Activated CD4-positive, alpha-beta T cell treated with anti-CD3 and anti-CD28 coated beads for 4 hours (primary cell): ENCODE results near the gene DPF3.
"Not testable (repeated sequence)": the region's sequence is repeated elsewhere in the genome, so short reads cannot be mapped to it uniquely, and the experiment has no call there.

Source experiments
- DNase-seq, 2 donors: peaks; one replicate each; pipeline ENCODE4 v3.0.0-alpha.2; 2020

Gene DPF3

GRCh38 chr14:72758993-72759392, 134.9 kb downstream of the DPF3 start:
- DNase-seq = no peak

DNA sequence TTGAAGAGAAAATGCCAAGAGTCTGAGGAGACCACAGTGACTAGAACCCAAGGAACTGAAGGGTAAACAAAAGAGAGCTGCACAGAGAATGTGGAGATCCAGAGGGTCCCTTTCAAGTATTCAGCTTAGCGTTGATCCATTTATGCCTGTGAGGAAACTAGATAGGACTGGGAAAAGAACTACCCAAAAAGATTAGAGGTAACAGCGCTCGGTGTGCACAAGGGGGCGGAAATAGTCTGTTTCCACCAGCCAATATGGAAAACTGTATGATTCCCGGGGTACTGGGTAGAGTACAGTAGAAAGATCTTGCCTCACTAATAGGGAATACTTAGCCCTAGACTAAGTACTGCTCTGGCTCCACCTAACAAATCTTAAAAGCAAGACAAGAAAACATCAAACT, 135.5 kb downstream of the DPF3 start:
- no peak for DNase-seq

DNA sequence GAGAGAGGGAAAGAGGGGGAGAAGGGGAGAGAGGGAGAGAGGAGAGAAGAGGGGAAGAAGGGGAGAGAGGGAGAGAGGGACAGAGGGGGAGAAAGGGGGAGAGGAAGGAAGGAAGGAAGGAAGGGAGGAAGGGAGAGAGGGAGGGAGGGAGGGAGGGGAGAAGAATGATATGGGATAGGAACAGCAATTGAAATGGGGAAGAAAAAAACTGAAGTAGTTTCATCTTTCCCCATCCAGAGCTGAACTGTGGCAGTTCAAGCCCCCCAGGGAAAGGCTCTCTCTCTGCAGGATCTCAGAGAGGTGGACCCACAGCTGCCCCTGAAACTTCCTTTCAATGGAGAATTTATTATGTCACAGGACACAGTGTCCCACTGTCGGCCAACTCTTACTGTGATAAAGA, 136.9 kb downstream of the DPF3 start:
- DNase-seq = no peak

DNA sequence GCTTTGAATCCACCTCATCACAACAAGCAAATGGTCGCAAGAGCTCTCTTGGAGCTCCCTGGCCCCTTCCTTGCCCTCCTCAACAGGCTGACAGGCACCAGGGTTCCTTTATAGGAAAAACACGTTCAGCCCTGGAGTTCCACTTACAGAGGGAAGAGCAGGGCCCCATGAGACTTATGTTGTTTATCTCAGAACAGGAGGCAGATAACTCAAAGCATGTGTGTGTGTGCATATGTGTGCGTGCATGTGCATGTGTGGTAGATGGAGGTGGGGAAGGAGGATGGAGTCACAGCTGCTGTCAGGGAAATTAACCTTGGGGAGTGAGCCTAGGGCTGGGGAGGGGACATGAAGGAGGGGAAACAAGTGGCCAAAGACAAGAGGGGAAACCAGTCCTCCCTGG, 138.1 kb downstream of the DPF3 start:
- DNase-seq = no peak

GRCh38 chr14:72754949-72755348, 139.0 kb downstream of the DPF3 start:
- DNase-seq = no peak

DNA sequence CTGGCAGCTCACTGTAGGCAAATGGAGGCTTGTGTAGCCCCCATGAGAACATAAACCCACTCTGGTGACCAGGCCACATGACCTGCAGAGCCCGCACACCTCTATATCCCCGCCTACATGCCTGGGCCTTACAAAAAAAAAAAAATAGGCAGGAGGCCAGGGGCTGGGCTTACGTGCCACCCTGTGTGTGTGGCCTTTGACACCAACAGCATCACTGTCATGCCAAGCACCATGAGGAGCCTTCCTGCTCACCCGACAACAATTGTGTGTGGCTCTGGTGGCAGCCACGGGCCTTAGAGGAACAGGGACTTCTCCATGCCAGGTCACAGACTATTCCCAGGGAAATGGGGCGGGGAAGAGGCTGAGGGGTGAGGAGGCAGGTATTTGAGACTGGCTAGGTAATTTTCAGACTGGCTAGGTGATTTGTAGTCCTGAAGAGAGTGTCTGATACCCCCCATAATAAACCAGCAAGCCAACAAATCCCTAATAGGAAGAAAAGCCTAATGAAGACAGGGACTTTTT, 140.0 kb downstream of the DPF3 start:
- no peak for DNase-seq

DNA sequence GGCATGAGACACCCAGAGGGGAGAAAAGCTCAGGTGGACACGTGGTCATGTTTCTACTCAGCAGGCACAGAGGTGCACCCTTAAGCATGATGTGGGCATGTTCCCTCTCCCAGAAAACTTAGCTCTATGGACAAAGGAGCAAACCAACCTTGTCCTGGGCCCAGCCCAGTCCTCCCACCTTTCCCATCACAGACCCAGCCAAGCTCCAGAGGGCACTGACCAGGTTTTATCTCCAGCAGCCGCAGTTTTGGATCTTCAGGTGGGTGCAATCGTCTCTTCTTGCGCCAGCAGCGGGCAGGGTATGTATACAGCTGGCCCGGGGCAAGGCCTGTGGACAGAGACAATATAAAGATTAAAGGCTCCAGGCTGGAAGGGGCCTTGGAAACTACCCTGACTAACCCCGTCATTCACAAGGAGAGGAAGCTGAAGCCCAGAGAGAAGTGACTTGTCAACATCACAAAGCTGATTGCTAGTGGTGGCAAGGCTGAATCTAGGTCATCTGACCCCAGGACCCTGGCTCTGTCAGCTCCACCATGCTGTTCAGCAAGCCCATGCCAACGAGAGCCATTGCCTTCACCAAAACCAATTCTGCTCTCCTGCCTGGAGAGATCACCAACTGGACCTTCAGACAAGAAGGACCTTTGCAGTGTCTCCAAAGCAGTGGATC, 140.7 kb downstream of the DPF3 start:
- DNase-seq = no peak

DNA sequence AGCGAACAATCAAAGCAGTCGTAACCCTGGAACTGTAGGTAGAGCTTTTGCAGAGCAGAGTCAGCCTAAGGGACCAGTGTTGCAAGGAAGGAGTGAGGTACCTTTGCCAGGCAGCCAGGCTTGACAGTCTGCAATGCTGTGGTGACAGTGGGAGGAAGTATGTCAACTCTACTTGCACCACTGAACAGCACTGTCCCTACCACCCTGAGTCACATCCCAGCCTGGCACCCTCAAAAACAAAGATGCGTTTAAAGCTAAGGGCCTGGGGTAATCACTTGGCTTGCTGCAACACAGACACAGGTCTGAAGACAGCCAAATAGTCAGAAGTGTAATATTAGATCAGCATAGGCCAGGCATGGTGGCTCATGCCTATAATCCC, 141.9 kb downstream of the DPF3 start:
- DNase-seq = no peak

GRCh38 chr14:72751276-72752033, 142.4 kb downstream of the DPF3 start:
- DNase-seq = no peak

- DNase-seq = not testable (repeated sequence)
These were observed 145.0 kb downstream of the DPF3 start for GRCh38 chr14:72748921-72749320.

DNA sequence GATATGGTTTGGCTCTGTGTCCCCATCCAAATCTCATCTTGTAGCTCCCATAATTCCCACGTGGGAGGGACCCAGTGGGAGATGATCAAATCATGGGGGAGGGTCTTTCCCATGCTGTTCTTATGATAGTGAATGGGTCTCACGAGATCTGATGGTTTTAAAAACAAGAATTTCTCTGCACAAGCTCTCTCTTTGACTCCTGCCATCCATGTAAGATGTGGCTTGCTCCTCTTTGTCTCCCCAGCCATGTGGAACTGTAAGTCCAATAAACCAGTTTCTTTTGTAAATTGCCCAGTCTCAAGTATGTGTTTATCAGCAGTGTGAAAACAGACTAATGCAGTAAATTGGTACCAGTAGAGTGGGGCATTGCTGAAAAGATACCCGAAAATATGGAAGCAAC, 146.2 kb downstream of the DPF3 start:
- no peak for DNase-seq

- DNase-seq = no peak
These were observed 147.6 kb downstream of the DPF3 start for GRCh38 chr14:72745991-72746980.

GRCh38 chr14:72745546-72745945, 148.4 kb downstream of the DPF3 start:
- DNase-seq = no peak

DNA sequence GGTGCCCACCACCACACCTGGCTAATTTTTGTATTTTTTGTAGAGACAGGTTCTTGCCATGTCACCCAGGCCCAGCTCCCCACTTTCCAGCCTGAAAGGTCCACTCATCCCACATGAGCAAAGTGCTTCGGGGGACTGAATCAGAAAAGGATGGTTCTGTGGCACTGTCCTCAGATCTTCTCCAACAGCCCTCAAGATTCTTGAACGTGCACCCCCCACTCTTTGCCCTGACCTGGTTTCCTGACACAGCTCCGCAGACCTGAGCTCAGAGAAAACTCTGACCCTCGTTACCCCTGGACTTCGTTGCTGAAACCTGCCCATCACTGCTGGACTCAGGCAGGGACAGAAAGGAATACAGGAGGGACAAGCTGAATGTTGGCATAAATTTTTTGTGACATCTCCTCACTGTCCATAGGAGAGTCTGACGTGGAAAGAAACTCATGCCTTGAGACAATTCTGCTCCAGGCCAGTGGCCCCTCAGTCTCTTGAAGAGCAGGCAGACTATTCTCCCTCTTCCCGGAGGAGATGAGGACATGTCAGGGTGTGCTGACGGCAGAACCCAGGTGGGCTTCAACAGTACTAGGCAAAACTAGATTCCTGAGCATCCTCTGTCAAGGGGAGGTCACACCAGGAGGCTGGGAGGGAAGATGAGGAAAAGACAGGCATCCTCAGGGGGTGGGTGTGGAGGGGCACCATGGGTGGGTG, 149.3 kb downstream of the DPF3 start:
- DNase-seq = no peak

GRCh38 chr14:72743626-72744025, 150.3 kb downstream of the DPF3 start:
- no peak for DNase-seq

DNA sequence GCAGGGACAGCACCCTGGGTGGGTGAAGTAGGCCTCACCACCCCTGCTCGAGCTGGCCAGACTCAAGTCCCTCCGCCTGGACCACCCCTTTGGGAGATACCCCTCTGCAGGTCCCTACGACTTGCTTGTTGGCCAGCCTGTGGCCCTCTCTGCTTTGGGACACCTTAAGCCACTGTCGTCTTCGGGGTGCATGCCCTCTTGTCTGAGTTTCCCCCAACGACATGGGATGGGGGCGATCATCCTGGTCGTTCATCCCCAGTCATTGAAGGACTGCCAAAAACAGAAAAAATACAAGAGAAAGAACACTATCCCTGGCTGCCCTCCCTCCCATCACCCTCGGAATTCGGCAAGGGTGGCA, 151.1 kb downstream of the DPF3 start:
- no peak for DNase-seq

GRCh38 chr14:72742118-72742837, 151.6 kb downstream of the DPF3 start:
- no peak for DNase-seq

DNA sequence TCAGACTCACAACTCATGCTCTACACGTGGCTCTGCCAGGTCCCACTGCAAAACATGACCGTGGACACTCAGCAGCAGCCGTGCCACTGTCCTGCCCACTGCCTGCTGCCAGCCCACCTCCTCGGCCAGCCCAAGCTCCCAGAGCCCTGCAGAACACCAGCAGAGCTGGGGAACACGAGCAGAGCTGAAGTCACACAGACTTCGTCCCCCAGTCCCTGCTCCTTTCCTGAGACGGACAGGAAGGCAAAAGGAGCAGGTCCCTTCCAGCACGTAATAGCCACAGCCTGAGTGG, 152.1 kb downstream of the DPF3 start:
- no peak for DNase-seq

- no peak for DNase-seq
These were observed 152.7 kb downstream of the DPF3 start for GRCh38 chr14:72740966-72741825.

DNA sequence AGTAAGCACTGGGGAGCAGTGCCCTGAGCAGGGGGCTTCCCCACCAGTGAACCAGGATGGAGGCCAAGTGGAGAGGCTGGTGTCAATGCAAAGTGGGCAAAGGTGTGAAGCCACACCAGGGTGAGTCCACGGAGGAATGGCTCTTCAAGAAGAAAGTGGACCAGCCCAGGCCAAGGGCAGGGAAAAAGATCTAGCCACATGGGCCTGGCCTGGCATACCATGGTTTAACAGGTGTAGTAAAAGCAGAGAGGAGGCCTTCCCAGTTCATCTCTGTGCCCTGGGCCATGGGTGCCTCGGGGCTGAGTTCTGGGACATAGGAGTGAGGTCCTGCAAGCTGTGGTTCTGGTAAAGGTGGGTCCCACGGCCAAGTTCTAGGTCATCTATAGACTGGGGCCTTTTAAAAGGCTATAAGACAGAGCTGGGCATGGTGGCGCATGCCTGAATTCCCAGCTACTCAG, 153.4 kb downstream of the DPF3 start:
- no peak for DNase-seq
